Skin of body (tissue), 2 donors: Measurements from ENCODE around the gene TEKT3. TPM values are rescaled to one million over a fixed set of nuclear protein-coding genes. Genes with fewer than 3 reads are reported as not detected.
A peak's percentile ranks its signal among the peaks of the same experiment; 100 is the strongest.

Experiments
- DNase-seq: peaks from one replicate; lab custom pipeline; 2025; lab: John Stamatoyannopoulos, UW
- total RNA-seq: library from RNA; depleted of rRNA; stranded (reverse); fragments of >200 nt; gene quantifications from one replicate; pipeline ENCODE4 v1.2.3, GENCODE V29; 2014

The TEKT3 gene
- 1.4 TPM for total RNA-seq

GRCh38 chr17:15341385-15341849 lies at the start of gene TEKT3:
TEKT3 (minus strand) TSS chr17:15341597; CDS start chr17:15331585, 10,012 bp downstream.
- DNase-seq, result peak; percentile 26

GRCh38 chr17:15388356-15389041 lies 47.1 kb upstream of the TEKT3 start:
- no peak for DNase-seq

GRCh38 chr17:15386083-15386482 lies 44.7 kb upstream of the TEKT3 start:
- DNase-seq, result no peak

- DNase-seq, result no peak
Measured at GRCh38 chr17:15385305-15385704, 43.9 kb upstream of the TEKT3 start.

GRCh38 chr17:15384142-15384787 lies 42.9 kb upstream of the TEKT3 start:
- peak; percentile 19 for DNase-seq

- DNase-seq, result no peak
Measured at GRCh38 chr17:15382914-15383313, 41.5 kb upstream of the TEKT3 start.

GRCh38 chr17:15381707-15382106 lies 40.3 kb upstream of the TEKT3 start:
- no peak for DNase-seq

GRCh38 chr17:15380446-15380845 lies 39.0 kb upstream of the TEKT3 start:
- DNase-seq, result no peak

GRCh38 chr17:15379659-15380058 lies 38.3 kb upstream of the TEKT3 start:
- no peak for DNase-seq

GRCh38 chr17:15378243-15378642 lies 36.8 kb upstream of the TEKT3 start:
- no peak for DNase-seq

GRCh38 chr17:15377616-15378015 lies 36.2 kb upstream of the TEKT3 start:
- no peak for DNase-seq

GRCh38 chr17:15377200-15377599 lies 35.8 kb upstream of the TEKT3 start:
- DNase-seq, result no peak

- peak; percentile 44 for DNase-seq
Measured at GRCh38 chr17:15371376-15372130, 30.2 kb upstream of the TEKT3 start.

GRCh38 chr17:15368600-15368999 lies 27.2 kb upstream of the TEKT3 start:
- DNase-seq, result no peak

GRCh38 chr17:15366026-15366425 lies 24.6 kb upstream of the TEKT3 start:
- DNase-seq, result no peak

- DNase-seq, result no peak
Measured at GRCh38 chr17:15364615-15365014, 23.2 kb upstream of the TEKT3 start.

GRCh38 chr17:15363702-15364101 lies 22.3 kb upstream of the TEKT3 start:
- DNase-seq, result no peak

- no peak for DNase-seq
Measured at GRCh38 chr17:15361592-15361991, 20.2 kb upstream of the TEKT3 start.

- DNase-seq, result no peak
Measured at GRCh38 chr17:15361151-15361550, 19.8 kb upstream of the TEKT3 start.

- no peak for DNase-seq
Measured at GRCh38 chr17:15354256-15354655, 12.9 kb upstream of the TEKT3 start.

GRCh38 chr17:15351925-15352324 lies 10.5 kb upstream of the TEKT3 start:
- DNase-seq, result peak; percentile 32

GRCh38 chr17:15351478-15351840 lies 10.1 kb upstream of the TEKT3 start:
- no peak for DNase-seq
